GM21526 (cell line): ENCODE measurements around the gene SORCS3.

Experiments used
- ATAC-seq: cut with Tn5 transposase; IDR thresholded peaks from one replicate; pipeline ENCODE4 v1.9.1; 2021; ENCODE audit warnings: moderate library complexity; ENCODE audit not compliant: unreplicated experiment, low FRiP score

Gene SORCS3

DNA sequence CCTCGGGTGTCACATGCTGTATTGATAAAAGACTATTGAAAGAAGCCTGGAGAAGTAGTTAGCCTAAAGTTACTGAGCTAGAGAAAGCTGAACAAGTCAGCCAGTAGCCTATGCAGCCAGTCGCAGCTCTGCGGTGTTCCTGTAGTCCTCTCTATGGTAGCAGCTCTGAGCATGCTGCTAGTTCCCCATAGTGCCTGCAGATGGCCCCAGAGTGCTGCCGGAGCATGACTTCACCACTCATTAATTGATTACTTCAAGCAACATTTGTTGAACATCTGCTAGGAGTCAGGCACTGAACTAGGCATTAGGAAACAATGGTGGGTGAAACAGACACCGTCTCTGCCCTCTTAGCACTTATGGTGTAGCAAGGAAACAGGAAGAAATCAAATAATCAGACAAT lies 422.7 kb downstream of the SORCS3 start:
- ATAC-seq: no peak

DNA sequence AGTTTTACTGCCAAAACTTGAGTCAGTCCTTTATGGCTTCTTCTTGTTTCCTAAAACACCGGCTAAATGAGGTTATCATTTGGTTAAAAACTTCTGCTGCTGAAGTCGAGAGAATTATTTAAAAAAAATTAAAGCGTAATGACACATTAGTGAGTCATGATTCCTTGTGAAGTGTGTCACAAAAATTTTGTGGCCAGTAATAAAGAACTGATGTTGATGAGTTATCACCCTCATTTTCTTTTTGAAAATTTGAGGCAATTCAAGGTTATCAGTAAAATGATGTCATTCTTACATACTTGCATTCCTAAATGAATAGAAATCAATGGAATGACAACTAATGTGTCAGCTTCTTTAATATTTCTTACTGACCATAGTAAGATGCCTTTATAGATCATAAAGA lies 427.4 kb downstream of the SORCS3 start:
- no peak for ATAC-seq

DNA sequence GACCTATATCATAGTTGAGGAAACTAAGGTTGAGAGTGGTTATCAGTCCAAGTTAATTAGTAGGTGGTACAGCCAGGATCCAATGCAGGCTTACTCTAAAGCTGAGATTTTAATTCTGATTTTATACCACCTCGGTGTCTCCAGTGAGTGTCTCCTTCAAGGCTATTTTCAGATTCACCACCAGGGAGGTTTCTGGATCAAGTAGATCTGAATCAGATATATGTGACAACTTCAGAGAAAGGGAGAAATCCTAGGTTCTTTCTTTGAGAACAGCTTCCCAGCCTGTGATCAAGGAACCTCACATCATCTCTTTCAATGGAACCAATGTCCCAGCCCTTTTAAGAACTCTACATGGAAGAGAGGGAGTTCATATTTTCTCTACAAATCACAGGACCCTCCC lies 429.2 kb downstream of the SORCS3 start:
- ATAC-seq: no peak

DNA sequence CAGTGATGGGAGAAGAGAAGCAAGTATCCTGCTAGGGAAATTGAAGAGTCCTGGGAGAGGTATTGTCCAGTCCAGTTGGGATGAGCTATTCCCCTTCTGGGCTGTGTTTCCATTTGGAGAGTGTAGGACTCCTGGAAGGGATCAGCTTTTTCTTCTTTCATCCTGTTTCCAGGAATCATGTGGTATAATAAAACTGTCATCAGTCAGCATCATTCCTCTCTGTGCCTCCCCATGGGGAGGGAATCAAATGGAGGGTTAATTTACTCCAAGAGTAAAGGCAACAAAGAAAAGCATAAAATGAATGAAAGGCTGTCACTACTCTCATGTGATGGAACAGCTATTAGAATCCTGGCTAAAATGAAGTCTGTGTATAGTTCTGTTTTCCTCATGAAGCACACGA lies 429.9 kb downstream of the SORCS3 start:
- no peak for ATAC-seq

DNA sequence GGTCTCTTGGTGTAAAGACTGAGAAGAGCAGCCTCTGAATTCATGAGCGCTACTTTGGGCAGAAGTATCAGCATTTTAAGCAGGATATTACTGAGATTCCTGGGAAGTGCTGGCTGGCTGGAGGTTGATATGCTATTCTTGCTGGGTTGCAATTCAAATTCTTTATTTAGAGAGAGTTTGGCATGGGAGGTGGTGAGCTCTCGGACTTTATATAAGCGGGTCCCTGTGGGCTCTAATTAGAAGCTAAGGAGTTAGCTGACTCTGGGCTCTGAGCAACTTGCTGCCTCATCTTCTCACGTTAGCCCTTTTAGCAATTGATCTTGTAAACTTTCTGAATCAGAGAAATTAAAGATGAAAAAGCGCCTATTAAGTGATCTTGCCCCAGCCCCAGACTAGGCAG lies 430.9 kb downstream of the SORCS3 start:
- ATAC-seq: no peak

DNA sequence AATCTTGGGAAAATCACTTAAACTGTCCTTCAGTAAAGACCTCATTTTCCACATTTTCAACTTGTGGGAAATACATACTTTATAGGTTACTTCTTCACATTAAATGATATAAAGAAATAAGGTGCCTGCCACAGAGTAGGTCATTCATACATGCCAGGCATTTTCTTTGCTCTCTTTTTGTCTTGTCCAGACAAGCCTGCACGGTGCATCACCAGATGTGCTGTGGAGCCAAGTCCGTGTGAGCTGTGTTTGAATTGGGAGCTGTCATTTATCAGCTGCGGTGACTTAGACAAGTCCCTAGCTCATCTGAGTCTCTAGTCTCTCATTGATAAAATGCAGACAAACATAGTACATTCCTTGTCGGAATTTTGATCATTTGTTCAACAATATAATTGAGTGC lies 432.9 kb downstream of the SORCS3 start:
- ATAC-seq: no peak

DNA sequence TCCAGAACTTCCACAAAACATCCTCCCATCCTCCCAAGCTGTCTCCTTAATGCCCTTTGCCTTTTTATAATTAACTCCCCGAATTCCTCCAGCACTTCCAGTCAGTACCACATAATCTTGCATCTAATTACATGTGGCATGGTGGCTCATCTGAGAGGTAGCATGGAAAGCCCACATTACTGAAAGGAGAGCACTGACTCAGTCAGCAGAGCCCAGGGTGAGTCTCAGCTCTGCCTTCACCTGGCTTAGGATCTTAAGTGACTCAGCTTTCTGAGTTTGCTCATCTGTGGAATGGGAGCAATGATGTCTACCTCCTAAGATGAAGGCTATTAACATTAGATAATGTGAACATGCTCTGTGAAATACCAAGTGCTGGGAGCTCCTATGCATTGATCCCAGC lies 433.9 kb downstream of the SORCS3 start:
- no peak for ATAC-seq

DNA sequence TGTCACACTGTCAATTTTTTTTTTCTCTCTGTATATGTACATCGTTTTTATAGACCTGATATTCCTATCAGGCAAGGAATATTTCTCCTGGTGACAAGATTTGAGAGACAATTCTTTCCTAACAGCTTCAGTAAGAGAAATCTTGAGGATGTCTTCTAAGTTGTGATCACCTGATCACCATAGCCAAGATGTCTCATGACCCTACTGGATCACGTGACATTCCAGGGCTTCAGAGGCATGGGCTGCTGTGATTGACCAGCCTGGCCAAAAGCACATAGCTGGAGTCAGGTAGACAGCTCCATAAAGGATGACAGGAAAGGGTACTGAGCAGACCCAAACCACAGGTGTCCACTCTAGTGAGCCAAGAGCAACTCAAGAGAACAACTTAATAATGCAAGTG lies 444.9 kb downstream of the SORCS3 start:
- no peak for ATAC-seq

DNA sequence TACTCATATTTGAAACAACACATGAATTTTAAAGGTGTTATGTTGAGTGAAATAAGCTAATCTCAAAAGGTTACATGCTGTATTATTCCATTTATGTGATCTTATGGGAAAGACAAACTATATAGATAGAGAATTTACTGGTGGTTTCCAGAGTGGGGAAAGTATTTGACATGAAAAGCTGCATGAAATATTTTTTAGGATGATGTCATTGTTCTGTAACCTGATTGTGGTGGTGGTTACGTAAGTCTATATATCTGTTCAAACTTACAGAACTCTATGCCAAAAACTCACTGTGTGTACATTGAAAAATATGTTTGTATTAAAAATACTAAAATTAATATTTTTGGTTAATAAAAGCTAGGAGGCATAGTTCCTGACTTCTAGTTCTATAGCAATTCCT lies 453.0 kb downstream of the SORCS3 start:
- ATAC-seq: no peak

DNA sequence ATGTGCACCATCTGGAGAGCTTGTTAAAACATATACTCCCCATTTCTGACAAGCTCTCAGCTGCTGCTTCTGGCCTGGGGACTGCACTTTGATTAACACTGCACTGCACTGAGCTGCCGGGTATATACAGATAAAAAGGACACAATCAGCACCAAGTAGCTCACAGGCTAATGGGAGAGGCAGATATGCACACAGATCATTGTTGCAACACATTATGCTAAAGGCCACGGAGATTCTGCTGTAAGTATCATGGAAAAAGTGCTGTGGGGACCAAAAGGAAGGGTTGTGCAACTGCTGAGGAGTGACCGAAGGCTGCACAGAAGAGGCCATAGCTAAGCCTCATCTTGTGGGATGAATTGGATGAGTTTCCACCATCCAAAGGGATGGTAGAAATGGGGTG lies 455.2 kb downstream of the SORCS3 start:
- ATAC-seq: no peak

DNA sequence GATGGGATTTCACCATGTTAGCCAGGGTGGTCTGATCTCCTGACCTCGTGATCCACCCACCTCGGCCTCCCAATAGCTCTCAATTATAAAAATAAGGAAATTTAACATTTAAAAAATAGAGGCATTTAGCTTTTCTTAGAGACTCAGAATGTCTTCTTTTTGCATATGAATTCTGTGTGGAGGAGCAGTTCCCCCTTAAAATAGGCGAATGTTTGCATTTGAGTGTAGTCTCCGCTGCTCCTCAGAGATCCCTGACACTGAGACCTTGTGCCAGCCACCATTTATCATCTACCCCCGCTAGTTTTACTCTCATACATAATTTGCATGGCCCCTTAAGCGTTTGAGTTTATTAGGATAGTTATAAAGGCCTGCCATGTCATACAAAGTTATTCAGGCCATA lies 461.9 kb downstream of the SORCS3 start:
- no peak for ATAC-seq

DNA sequence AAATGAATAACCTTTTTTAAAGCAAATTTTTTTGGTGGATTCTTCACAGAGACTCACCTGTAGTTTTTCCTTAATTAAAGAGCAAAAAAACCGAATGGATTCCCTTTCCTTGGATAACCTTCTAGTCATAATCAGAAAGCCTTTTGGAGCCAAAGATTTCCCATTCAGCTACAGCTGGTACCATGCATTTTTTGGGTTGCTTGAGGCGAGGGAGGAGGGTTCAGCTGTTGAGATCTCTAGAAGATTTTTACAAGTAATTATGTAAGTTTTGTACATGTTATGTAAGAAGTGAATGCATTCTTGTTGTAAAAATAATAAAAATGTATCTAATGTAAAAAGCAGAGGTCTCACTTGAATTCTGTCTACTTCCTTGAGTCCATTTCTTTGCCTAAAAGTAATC lies 463.2 kb downstream of the SORCS3 start:
- ATAC-seq: no peak

DNA sequence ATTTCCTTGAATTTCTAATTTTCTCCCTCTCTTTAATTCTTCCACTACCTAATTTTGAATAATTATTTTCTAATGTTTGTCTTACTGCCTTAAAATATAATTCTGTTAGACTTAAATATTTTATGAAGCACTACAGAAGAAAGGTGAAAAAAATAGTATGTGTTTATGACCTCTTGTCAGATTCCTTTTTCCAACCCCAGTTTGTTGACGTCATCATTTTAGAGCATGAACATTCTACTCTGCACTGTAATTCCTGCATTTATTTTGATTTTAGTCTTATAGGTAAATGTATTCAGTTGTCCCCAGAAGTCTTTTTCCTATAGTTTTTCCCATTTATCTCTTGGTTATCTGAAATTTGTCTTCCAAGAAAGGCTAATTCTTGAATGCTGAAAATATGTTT lies 468.1 kb downstream of the SORCS3 start:
- ATAC-seq: no peak

DNA sequence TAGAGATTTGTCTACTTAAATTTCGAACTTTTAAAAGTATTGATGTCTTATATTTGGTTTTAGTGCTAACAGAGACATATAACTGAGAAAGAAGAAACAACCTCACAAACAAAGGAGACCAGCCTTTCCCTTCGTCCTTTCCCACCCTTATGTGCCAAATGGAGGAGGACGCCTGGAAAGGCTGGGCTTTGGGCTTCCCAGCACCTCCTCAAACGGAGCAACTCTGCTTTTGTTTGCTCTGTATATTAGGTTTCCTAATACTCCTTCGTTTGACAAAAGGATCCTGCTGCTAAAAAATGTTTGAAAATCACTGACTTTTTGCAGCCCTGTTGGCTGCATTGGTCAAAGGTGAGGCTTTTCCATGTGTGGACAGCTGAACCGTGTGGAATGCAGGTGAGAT lies 471.8 kb downstream of the SORCS3 start:
- no peak for ATAC-seq

DNA sequence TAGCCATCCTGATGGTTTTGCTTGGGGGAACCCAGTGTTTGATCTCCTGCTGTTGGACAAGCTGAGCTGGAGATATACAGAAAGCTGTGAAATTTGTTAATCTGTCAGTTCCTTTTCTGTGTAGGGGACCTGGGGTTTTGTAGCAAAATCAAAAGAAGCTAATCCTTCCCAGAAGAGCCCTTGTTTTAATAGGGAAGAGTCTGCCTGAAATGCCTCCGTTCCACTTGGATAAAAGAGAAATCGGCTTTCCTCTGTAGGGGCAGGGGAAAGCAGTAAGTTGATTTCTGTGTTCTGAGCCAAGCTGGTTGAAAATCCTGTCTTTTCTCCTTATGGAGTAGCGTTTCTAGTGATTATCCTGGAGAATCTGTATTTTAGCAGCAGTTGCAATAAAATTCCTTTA lies 472.6 kb downstream of the SORCS3 start:
- no peak for ATAC-seq

DNA sequence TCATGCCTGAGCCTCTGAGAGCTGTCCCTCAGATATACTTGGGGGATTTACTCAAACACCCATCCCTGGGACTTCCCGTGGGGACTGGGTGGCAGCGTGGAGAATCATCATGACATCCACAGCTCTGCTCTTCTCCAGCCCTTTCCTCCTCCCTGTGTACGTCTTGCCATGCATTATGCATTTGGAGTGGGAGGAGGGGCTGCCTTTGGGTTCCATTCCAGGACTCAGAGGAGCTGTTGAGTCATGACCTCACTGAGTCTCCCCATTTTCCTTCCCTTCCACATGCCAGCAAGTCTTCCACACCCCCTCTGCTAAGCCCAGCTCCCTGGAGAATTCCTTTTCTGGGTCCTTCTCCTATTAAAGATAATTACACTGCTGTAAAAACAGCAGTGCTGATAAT lies 480.7 kb downstream of the SORCS3 start:
- no peak for ATAC-seq

DNA sequence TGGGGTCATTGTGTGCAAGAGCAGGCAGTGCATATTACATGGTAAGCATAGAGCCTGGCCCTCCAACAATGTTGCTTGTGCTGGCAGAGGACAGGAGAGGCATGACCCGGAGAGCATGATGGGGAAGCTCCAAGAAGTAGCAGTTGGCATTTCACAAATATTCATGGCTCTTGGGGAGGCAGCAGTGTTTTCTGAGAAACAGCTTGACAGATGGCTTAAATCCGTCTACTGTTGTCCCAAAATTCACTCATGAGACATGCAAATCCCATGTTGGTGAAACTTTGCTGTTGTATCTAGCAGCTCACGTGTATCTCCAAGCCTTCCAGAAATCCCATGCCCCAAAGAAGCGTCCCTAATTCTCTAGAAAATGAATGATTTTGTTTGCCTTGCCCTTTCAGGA lies 487.0 kb downstream of the SORCS3 start:
- no peak for ATAC-seq

DNA sequence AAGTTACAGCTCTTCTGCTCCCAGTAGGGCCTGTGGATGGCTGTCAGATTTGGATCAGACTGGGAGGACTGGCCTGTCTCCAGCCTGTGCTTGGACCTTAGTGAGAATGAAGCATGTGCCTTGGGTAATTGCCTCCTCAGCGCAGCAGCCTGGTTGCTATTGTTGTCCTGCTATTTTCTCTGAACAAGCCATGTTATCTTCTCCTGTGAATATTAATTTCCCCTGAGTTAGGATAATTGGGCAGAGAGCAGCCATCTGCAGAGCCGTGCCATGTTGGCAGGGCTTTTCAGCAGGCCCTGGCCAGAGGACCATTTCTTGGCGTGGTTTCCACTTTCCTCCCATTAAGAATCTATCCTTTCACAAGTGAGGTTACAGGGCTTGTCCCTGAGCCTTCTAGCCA lies 497.3 kb downstream of the SORCS3 start:
- ATAC-seq: no peak

DNA sequence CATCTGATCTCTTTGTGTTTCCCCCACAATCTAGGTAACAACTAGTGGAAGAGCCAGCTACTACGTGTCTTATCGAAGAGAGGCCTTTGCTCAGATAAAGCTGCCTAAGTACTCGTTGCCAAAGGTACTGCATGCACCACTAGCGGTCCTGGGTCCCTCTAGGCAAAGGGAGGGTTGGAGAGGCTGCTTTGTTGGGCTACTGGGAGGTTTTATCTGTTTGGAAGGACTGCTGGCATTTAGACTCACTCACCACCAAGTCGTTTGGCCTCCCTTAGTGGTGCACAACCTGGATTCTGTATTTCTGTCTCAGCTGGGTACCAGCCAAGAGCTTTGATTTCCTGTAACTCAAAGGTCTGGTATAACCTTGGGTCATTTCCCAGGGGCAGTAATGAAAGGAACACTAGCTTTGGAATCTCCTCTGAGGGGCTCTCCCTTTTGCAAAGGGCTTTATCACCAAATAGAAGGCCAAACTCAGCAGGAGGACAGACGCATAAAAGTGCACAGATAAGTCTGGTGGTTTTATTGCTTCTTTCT lies 498.3 kb downstream of the SORCS3 start:
- no peak for ATAC-seq

DNA sequence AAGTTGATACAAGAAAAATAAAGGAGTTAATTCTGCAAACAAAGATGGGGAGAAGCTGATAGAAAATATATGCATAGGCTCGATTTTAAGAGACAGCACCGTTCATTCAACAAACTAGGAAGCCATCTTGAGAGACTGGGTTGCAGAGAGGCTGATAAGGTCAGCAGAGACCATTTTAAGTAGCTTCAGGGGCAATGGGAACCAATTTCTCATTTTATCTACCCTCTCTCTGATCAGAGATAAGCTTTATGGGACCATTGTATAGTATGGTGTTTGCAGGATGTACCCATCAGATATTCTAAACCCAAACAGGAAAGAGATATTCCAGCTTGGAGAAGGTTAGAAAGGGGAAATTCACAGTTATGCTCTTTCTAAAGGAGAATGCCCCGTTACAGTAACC lies 499.5 kb downstream of the SORCS3 start:
- no peak for ATAC-seq

DNA sequence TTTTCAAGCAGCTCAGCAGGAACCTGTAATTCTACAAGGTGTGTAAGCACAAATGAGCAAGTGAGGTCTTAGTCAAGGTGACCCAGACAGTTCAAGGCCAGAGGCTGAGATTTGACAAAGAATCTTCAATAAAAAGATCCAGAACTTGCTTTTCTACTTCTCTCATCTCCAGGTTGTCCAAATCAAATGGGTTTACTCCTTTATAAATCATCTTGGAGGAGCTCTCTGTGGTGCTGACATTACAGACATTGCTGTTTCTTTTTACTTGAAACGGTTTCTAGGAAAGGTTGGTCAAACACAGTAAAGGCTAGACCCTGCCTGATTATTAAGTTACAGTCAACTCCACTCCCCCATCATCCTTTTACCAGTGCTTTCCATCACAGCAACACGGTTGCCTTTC lies 504.6 kb downstream of the SORCS3 start:
- no peak for ATAC-seq

DNA sequence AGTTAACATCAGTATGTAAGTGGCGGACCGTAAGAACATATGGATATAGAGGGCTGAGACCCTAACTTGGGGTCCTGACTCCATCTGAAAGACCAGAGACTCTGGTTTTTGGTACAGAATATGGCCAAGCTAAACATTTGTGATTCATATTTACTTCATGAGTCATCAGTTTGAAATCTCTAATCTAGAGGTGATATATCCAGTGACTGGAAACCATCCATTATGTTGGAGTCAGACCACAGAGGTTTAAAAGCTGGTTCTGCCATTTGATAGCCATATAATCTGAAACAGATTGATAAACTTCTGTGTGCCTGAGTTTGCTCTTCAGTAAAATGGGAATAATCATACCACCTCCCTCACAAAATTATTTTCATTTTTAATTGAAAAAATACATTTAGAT lies 505.3 kb downstream of the SORCS3 start:
- no peak for ATAC-seq

DNA sequence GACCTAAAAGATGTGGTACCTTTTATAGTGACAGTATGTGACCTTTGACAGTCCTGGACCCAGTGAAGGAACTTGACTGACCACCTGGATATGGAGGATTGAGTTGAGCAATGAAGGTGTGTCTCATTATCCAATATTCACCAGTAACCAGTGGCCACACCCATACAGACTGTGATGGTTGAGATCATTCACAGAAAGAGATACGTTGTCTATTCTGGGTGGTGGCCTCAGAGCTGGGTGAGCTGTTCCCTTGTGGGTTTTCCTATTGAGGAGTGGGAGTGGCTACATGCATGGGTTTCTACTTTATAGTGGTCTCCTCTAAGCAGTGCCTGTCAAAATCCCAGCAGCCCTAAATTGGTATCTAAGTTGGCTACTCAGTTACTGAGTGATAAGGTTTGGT lies 507.4 kb downstream of the SORCS3 start:
- no peak for ATAC-seq

DNA sequence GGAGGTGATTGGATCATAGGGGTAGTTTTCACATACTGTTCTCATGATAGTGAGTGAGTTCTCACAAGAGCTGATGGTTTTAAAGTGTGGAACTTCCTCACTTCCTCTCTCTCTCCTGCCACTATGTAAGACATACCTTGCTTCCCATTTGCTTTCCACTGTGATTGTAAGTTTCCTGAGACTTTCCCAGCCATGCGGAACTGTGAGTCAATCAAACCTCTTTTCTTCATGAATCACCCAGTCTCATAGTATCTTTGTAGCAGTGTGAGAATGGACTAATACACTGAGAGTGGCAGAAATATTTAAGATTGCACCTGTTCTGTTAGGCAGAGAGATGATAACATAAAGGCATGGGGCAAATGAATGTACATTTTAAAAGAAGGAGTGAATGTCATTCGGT lies 507.8 kb downstream of the SORCS3 start:
- ATAC-seq: no peak
